Neural progenitor cell (in vitro differentiated cells): ENCODE measurements around the gene ANP32E. TPM values are rescaled to one million over a fixed set of nuclear protein-coding genes. Genes with fewer than 3 reads are reported as not detected.

Experiments used
- DNase-seq: peaks from one replicate; pipeline ENCODE4 v3.0.0-alpha.2; 2016; ENCODE audit warnings: low spot score
- H2AFZ ChIP-seq: fragments of 200-600 bp; sonication (generic); replicated peaks from 2 replicates; pipeline ENCODE4 v1.6.1; 2016; ENCODE audit warnings: antibody characterized with exemption
- H3F3A ChIP-seq: fragments of 200-600 bp; sonication (generic); 2 replicates; pipeline ENCODE4 v1.6.1; 2016; ENCODE audit warnings: antibody characterized with exemption, low read depth
- H3K27ac ChIP-seq: fragments of 200-600 bp; sonication (generic); 2 replicates; pipeline ENCODE4 v1.5.1; 2016; ENCODE audit warnings: mild to moderate bottlenecking
- H3K27me3 ChIP-seq: fragments of 200-600 bp; sonication (generic); 2 replicates; pipeline ENCODE4 v1.6.1; 2016; ENCODE audit warnings: mild to moderate bottlenecking, moderate library complexity
- H3K36me3 ChIP-seq: fragments of 200-600 bp; sonication (generic); 2 replicates; pipeline ENCODE4 v1.5.1; 2016
- H3K4me1 ChIP-seq: fragments of 200-600 bp; sonication (generic); 2 replicates; pipeline ENCODE4 v1.6.1; 2016; ENCODE audit warnings: mixed run types
- H3K4me2 ChIP-seq: fragments of 200-600 bp; sonication (generic); 2 replicates; pipeline ENCODE4 v1.6.1; 2016
- H3K4me3 ChIP-seq: fragments of 200-600 bp; sonication (generic); 2 replicates; pipeline ENCODE4 v1.5.1; 2016
- H3K79me2 ChIP-seq: fragments of 200-600 bp; sonication (generic); 2 replicates; pipeline ENCODE4 v1.6.1; 2016; ENCODE audit warnings: low read depth
- H3K9ac ChIP-seq: fragments of 200-600 bp; sonication (generic); 2 replicates; pipeline ENCODE4 v1.6.1; 2016
- H3K9me3 ChIP-seq: fragments of 200-600 bp; sonication (generic); 2 replicates; pipeline ENCODE4 v1.5.1; 2016; ENCODE audit warnings: low read depth
- H4K20me1 ChIP-seq: fragments of 200-600 bp; sonication (generic); 2 replicates; pipeline ENCODE4 v1.6.1; 2016; ENCODE audit warnings: low read depth
- H3K27ac Mint-ChIP-seq: 3 replicates; pipeline ENCODE4 v1.8.0; 2021; ENCODE audit warnings: mixed read lengths
- H3K27me3 Mint-ChIP-seq: 2 replicates; pipeline ENCODE4 v1.8.0; 2022; ENCODE audit warnings: low read depth, mild to moderate bottlenecking, inconsistent platforms, moderate library complexity, mixed read lengths; ENCODE audit not compliant: insufficient read depth
- H3K36me3 Mint-ChIP-seq: 3 replicates; pipeline ENCODE4 v1.8.0; 2021; ENCODE audit warnings: mixed read lengths
- H3K4me1 Mint-ChIP-seq: 3 replicates; pipeline ENCODE4 v1.8.0; 2021; ENCODE audit warnings: mixed read lengths
- H3K4me3 Mint-ChIP-seq: 3 replicates; pipeline ENCODE4 v1.8.0; 2021; ENCODE audit warnings: mild to moderate bottlenecking, moderate library complexity, mixed read lengths
- H3K9me3 Mint-ChIP-seq: 3 replicates; pipeline ENCODE4 v1.8.0; 2020; ENCODE audit warnings: mixed read lengths
- CTCF ChIP-seq: fragments of 200-600 bp; sonication (generic); IDR thresholded peaks from 2 replicates; pipeline ENCODE4 v1.5.1; 2017; ENCODE audit warnings: antibody characterized with exemption, mild to moderate bottlenecking
- EZH2 ChIP-seq: fragments of 200-600 bp; sonication (generic); IDR thresholded peaks from 2 replicates; pipeline ENCODE4 v1.6.1; 2017; ENCODE audit warnings: antibody characterized with exemption, mild to moderate bottlenecking, moderate library complexity
- EZH2phosphoT487 ChIP-seq: fragments of 200-600 bp; sonication (generic); IDR thresholded peaks from 2 replicates; pipeline ENCODE4 v1.6.1; 2017; ENCODE audit warnings: antibody characterized with exemption
- total RNA-seq: library from RNA; depleted of rRNA; stranded (reverse); fragments of >200 nt; gene quantifications from 2 replicates; pipeline ENCODE4 v1.2.3, GENCODE V29; 2015; ENCODE audit warnings: low replicate concordance

The ANP32E gene
- total RNA-seq, 1 donor from 2014 or later = 201 TPM

- H3K27ac ChIP-seq = peak overlapping the region; percentile 98
- H3K4me1 Mint-ChIP-seq = peaks cover 54% of the 10 kb centered on the region
- peak; percentile 84 for DNase-seq
- H3K4me3 Mint-ChIP-seq = peak overlapping the region; percentile 93
- H3K27me3 ChIP-seq = no peaks in the 10 kb centered on the region
- H3K9me3 ChIP-seq = no peaks in the 10 kb centered on the region
- no peaks in the 10 kb centered on the region for H3K9me3 Mint-ChIP-seq
- H4K20me1 ChIP-seq = no peaks in the 10 kb centered on the region
- peaks cover 56% of the 10 kb centered on the region for H3F3A ChIP-seq
- H3K4me2 ChIP-seq = peak overlapping the region; percentile 99
- peaks cover 44% of the 10 kb centered on the region for H3K79me2 ChIP-seq
- TF ChIP-seq EZH2phosphoT487 = no peak
- no peak for TF ChIP-seq CTCF
- no peak for TF ChIP-seq EZH2
- H3K9ac ChIP-seq = peak overlapping the region; percentile 67
- H3K27me3 Mint-ChIP-seq = peaks cover 12% of the 10 kb centered on the region
- no peaks in the 10 kb centered on the region for H3K36me3 ChIP-seq
- no peak overlapping the region for H2AFZ ChIP-seq
- H3K4me1 ChIP-seq = peaks cover 23% of the 10 kb centered on the region
- peak overlapping the region; percentile 95 for H3K27ac Mint-ChIP-seq
- peak overlapping the region; percentile 84 for H3K4me3 ChIP-seq
- H3K36me3 Mint-ChIP-seq = peaks cover 6% of the 10 kb centered on the region
These were observed 20.8 kb upstream of the ANP32E start for GRCh38 chr1:150256554-150257341.

DNA sequence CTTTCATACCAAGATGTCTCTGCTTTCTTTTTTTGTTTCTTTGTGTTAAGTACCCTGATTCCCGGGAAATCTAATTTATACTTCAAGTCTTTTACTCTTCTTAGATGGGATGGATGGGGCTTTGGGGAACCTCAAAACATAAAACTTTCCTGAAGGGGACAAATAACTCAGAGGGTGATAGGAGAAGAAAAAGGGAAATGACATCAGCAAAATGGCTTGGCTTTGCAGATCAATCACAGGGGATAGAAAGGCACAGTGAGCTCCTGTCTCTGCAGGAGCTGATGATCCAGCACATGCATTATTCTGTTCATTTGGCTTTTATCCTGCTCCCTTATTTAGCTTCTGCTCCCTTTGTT lies 20.3 kb upstream of the ANP32E start:
- H3K27me3 ChIP-seq = no peaks in the 10 kb centered on the region
- H3K4me1 Mint-ChIP-seq = peaks cover 54% of the 10 kb centered on the region
- peaks cover 12% of the 10 kb centered on the region for H3K27me3 Mint-ChIP-seq
- H3K4me3 Mint-ChIP-seq = peak overlapping the region; percentile 93
- H3K9me3 Mint-ChIP-seq = no peaks in the 10 kb centered on the region
- TF ChIP-seq EZH2phosphoT487 (no peak), EZH2 (no peak), CTCF (no peak)
- peaks cover 2% of the 10 kb centered on the region for H3K36me3 Mint-ChIP-seq
- H3K9me3 ChIP-seq = no peaks in the 10 kb centered on the region
- no peak for DNase-seq
- peaks cover 56% of the 10 kb centered on the region for H3F3A ChIP-seq
- peaks cover 38% of the 10 kb centered on the region for H3K79me2 ChIP-seq
- H2AFZ ChIP-seq = no peak overlapping the region
- peak overlapping the region; percentile 67 for H3K9ac ChIP-seq
- H3K27ac ChIP-seq = peak overlapping the region; percentile 98
- H4K20me1 ChIP-seq = no peaks in the 10 kb centered on the region
- peak overlapping the region; percentile 84 for H3K4me3 ChIP-seq
- H3K4me1 ChIP-seq = peaks cover 23% of the 10 kb centered on the region
- H3K4me2 ChIP-seq = peak overlapping the region; percentile 99
- H3K36me3 ChIP-seq = no peaks in the 10 kb centered on the region
- H3K27ac Mint-ChIP-seq = peak overlapping the region; percentile 95

GRCh38 chr1:150249936-150250335 lies 14.0 kb upstream of the ANP32E start:
- Histone ChIP-seq H3K27ac (no peak overlapping the region), H3K9me3 (no peaks in the 10 kb centered on the region), H2AFZ (no peak overlapping the region), H3K27me3 (no peaks in the 10 kb centered on the region), H3K4me2 (no peak overlapping the region), H3K79me2 (no peaks in the 10 kb centered on the region), H3K9ac (no peak overlapping the region), H3K4me1 (no peaks in the 10 kb centered on the region), H3K36me3 (no peaks in the 10 kb centered on the region), H4K20me1 (no peaks in the 10 kb centered on the region), H3F3A (peaks cover under 1% of the 10 kb centered on the region), H3K4me3 (no peak overlapping the region)
- H3K36me3 Mint-ChIP-seq = no peaks in the 10 kb centered on the region
- H3K9me3 Mint-ChIP-seq = no peaks in the 10 kb centered on the region
- DNase-seq = no peak
- TF ChIP-seq EZH2 (no peak), CTCF (no peak), EZH2phosphoT487 (no peak)
- H3K27me3 Mint-ChIP-seq = peaks cover 8% of the 10 kb centered on the region
- no peaks in the 10 kb centered on the region for H3K4me1 Mint-ChIP-seq
- no peak overlapping the region for H3K27ac Mint-ChIP-seq
- no peak overlapping the region for H3K4me3 Mint-ChIP-seq
